Fibroblast of peridontal ligament (primary cell): ENCODE measurements around the gene KANTR.
A peak's percentile ranks its signal among the peaks of the same experiment; 100 is the strongest.
"Not testable (repeated sequence)": the region's sequence is repeated elsewhere in the genome, so short reads cannot be mapped to it uniquely, and the experiment has no call there.

Experiments
- DNase-seq: peaks from one replicate; pipeline ENCODE4 v3.0.0-alpha.2; 2010; ENCODE audit errors: extremely low read depth

Gene KANTR

GRCh38 chrX:53128097-53128749 lies 34.3 kb downstream of the KANTR start:
- DNase-seq = peak; percentile 50

DNA sequence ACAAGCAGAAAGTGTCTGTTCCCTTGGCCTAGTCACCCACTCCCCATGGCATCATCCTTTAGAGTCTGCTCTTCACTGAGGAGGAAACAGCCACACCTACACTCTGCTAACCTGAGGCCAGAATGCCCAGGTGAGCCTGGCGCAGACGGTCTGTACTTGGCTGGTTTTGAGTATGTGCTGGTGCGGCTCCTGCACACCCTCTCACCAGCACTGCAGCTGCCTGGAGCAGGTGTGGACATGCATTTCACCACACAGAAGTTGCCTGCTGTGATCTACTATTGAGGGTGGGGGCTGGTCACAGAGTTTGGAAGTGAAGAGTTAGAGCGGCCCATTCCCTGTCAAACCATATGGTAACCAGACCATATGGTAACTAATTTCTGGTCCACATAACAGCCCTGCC lies 39.5 kb downstream of the KANTR start:
- no peak for DNase-seq

DNA sequence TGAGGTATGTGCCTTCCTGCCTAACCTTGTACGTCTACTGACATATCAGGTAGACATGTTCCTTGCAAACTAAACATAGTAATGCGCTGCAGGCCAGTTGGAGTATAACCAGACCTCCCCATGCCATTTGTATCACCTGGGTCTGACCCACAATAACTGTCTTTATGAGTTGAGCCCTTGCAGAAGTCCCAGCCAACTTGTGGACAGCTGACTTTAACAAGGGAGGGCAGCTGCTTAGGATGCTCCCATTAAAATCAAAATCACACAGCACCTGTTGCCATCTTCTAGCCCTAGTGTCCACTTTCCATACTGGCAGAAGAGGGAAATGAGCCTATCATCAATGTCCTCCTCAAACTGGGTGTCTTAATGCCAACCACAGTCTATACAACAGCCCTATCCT lies 41.6 kb downstream of the KANTR start:
- no peak for DNase-seq

GRCh38 chrX:53153581-53153980 lies 59.6 kb downstream of the KANTR start:
- DNase-seq = no peak

DNA sequence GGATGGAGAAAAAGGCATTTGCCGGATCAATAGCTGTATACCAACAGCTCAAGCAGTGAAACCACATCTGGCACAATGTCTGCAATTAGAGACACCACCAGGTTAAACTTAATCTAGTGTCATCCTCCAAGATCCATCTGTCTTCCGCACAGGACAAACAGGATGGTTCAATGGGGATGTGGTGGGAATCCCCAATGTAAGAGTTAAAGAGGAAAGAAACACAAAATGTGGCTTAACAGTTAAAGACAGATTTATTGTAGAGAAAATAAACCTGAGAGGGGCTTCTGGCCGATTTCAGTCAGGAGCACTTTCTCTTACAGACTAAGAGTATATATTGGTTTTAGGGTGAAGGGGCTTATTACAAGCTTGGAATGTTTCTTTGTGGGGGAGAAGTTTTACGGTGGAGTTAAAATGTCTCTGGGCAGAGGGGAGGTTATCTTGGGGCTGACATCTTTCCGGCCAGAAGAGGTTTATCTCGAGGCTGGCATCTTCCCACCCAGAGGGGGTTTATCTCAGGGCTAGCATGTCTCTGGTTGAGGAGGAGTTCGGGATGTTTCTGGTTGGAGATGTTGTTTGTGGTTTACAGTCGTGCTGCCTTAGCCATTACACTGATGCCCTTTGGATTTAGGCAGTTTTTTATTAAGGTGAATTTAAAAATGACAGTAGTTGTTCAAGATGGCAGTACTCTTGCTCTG lies 61.7 kb downstream of the KANTR start:
- no peak for DNase-seq

- DNase-seq = no peak
These were observed 62.3 kb downstream of the KANTR start for GRCh38 chrX:53156207-53156596.

DNA sequence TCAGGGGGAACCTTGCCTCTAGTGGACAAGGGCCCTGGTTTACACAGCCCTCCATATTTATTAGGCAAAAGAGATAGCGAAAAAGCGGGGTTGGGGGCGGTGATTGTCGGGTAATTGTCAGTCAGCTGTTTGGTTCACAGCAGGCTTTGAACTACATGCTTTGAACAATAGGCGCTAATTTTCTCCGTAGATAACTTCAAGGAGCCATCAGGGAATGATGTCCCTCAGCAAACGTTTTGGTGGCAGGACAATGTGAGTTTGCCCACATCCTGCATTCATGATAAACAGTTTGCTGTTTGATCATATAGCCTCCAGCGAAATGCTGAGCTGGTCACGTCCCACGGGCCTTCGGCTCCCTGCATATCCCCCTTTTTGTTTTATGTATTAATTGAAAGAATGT lies 65.2 kb downstream of the KANTR start:
- no peak for DNase-seq

DNA sequence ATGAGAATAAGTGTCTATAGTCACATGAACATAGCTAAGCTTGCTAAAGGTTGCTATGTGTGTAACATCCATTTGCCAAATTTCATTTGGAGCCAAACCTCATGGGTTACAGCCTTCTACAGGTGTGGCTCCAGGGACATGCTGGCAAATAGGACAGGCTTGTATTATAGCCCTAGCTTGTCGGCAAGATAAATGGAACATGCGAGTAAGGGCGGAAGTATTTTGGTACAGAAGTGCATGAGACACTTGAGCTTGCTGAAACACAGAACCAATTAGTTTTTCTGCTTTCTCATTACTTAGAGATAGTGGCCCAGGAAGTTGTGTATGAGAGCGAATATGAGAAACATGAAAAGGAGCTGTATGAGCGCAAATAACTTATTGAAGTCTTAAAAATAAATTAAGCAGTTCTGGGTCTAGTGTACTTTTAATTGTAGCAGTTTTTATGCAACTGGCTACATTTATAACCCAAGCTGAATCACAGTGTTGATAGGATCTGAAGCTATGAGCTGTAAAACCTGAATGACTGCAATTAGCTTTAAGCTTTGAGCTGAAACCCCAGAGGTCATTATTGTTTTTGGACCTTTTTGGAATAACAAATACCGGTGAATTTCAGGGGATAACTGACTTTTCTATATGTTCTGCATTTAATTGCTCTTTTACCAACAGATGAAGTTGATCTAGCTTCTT lies 66.5 kb downstream of the KANTR start:
- no peak for DNase-seq

- no peak for DNase-seq
These were observed 69.5 kb downstream of the KANTR start for GRCh38 chrX:53163436-53163835.

- DNase-seq = not testable (repeated sequence)
These were observed 70.6 kb downstream of the KANTR start for GRCh38 chrX:53164566-53164965.

- no peak for DNase-seq
These were observed 72.2 kb downstream of the KANTR start for GRCh38 chrX:53166103-53166502.

DNA sequence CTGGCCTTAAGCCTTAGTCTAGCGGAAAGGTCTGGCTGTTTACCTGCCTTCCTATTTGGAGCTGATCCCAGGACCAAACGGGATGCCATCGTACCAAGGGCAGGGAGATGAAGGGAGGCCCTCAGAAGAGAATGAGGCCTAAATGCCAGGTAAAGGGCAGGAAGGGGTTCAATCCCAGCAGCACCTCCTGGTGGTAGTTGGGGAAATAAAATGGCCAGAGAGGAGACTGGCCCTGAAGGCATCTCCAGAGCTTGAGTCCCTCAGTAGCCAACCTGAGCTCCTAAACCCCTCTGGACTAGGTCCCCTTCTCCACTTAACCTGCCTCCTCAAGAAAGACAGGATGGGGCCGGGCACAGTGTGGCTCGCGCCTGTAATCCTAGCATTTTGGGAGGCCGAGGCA lies 77.4 kb downstream of the KANTR start:
- DNase-seq = no peak
